Measurements from ENCODE around the gene RHBDL1. TPM values are rescaled to one million over a fixed set of nuclear protein-coding genes. Genes with fewer than 3 reads are reported as not detected.

Gene RHBDL1
- polyA plus RNA-seq, 1 donor from 2014 or later: 7.2 TPM

- no peaks in the 10 kb centered on the region for H3F3A ChIP-seq (ENCODE audit: insufficient read depth, low read length, poor library complexity, severe bottlenecking)
- H3K27ac ChIP-seq (ENCODE audit: low read length): no peak overlapping the region
- no peaks in the 10 kb centered on the region for H4K20me1 ChIP-seq (ENCODE audit: insufficient read depth)
- H3K9me2 ChIP-seq (ENCODE audit: insufficient read depth, low read length): no peaks in the 10 kb centered on the region
- no peak overlapping the region for H3K4me3 ChIP-seq (ENCODE audit: low read length)
- no peaks in the 10 kb centered on the region for H3K36me3 ChIP-seq (ENCODE audit: insufficient read depth, low read length)
- no peak overlapping the region for H3K9ac ChIP-seq (ENCODE audit: low read length)
- TF ChIP-seq RAD21 (conservative IDR thresholded peaks at IDR 0.05) (no peak), EP300 (conservative IDR thresholded peaks at IDR 0.05; ENCODE audit: poor library complexity, severe bottlenecking) (no peak), POLR2AphosphoS5 (IDR thresholded peaks at IDR 0.05) (no peak), CTCF (IDR thresholded peaks at IDR 0.05; ENCODE audit: poor library complexity, severe bottlenecking) (no peak), TAF1 (IDR thresholded peaks at IDR 0.05; ENCODE audit: low read depth) (no peak), SMC3 (conservative IDR thresholded peaks at IDR 0.05; ENCODE audit: poor library complexity) (no peak), EZH2 (IDR thresholded peaks at IDR 0.05; ENCODE audit: borderline replicate concordance, insufficient read depth, low read length, poor library complexity, severe bottlenecking) (no peak), MXI1 (conservative IDR thresholded peaks at IDR 0.05; ENCODE audit: poor library complexity, severe bottlenecking) (no peak)
- TF ChIP-seq, protein P1, sequence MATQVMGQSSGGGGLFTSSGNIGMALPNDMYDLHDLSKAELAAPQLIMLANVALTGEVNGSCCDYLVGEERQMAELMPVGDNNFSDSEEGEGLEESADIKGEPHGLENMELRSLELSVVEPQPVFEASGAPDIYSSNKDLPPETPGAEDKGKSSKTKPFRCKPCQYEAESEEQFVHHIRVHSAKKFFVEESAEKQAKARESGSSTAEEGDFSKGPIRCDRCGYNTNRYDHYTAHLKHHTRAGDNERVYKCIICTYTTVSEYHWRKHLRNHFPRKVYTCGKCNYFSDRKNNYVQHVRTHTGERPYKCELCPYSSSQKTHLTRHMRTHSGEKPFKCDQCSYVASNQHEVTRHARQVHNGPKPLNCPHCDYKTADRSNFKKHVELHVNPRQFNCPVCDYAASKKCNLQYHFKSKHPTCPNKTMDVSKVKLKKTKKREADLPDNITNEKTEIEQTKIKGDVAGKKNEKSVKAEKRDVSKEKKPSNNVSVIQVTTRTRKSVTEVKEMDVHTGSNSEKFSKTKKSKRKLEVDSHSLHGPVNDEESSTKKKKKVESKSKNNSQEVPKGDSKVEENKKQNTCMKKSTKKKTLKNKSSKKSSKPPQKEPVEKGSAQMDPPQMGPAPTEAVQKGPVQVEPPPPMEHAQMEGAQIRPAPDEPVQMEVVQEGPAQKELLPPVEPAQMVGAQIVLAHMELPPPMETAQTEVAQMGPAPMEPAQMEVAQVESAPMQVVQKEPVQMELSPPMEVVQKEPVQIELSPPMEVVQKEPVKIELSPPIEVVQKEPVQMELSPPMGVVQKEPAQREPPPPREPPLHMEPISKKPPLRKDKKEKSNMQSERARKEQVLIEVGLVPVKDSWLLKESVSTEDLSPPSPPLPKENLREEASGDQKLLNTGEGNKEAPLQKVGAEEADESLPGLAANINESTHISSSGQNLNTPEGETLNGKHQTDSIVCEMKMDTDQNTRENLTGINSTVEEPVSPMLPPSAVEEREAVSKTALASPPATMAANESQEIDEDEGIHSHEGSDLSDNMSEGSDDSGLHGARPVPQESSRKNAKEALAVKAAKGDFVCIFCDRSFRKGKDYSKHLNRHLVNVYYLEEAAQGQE (IDR thresholded peaks at IDR 0.05; ENCODE audit: borderline replicate concordance): no peak
- H3K9me3 ChIP-seq (ENCODE audit: low read length): no peaks in the 10 kb centered on the region
- H2AFZ ChIP-seq (ENCODE audit: low read depth, low read length): no peak overlapping the region
- no peaks in the 10 kb centered on the region for H3K27me3 ChIP-seq (ENCODE audit: insufficient read depth, low read depth, low read length)
- no peak overlapping the region for H3K4me2 ChIP-seq (ENCODE audit: low read length)
- H3K79me2 ChIP-seq (replicated peaks; ENCODE audit: insufficient read depth, low read length): no peaks in the 10 kb centered on the region
Observed at GRCh38 chr16:661184-661821, 14.2 kb upstream of the RHBDL1 start.

DNA sequence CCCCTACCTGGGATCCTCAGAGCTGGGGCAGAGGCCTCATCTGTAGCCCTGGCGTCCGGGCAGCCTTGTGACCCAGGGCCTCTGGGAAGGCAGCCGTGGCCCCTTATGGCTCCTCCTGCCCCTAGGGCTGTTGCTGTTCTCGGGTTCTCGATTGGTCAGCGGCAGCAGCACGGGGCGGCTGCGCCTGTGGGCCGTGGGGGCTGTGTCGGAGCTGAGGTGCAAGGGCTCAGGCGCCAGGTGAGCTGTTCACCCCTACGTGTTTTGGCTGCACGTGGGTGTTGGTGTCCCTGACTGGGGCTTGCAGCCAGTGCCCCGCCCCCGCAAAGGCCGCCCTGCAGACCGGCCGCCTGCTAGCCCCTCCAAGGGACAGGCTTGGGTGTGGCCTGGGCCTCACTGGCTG, 13.4 kb upstream of the RHBDL1 start:
- Histone ChIP-seq H4K20me1 (ENCODE audit: insufficient read depth) (no peaks in the 10 kb centered on the region), H3K27ac (ENCODE audit: low read length) (no peak overlapping the region), H3K79me2 (replicated peaks; ENCODE audit: insufficient read depth, low read length) (no peaks in the 10 kb centered on the region), H3K27me3 (ENCODE audit: insufficient read depth, low read depth, low read length) (no peaks in the 10 kb centered on the region), H3K4me3 (ENCODE audit: low read length) (no peak overlapping the region), H3K9me2 (ENCODE audit: insufficient read depth, low read length) (no peaks in the 10 kb centered on the region), H3K4me2 (ENCODE audit: low read length) (no peak overlapping the region), H3K36me3 (ENCODE audit: insufficient read depth, low read length) (no peaks in the 10 kb centered on the region), H3K9me3 (ENCODE audit: low read length) (no peaks in the 10 kb centered on the region), H3F3A (ENCODE audit: insufficient read depth, low read length, poor library complexity, severe bottlenecking) (no peaks in the 10 kb centered on the region), H2AFZ (ENCODE audit: low read depth, low read length) (no peak overlapping the region), H3K9ac (ENCODE audit: low read length) (no peak overlapping the region)
- no peak for TF ChIP-seq TAF1 (IDR thresholded peaks at IDR 0.05; ENCODE audit: low read depth)
